HFF-Myc (cell line): ENCODE results near the gene EML6.
A peak's percentile ranks its signal among the peaks of the same experiment; 100 is the strongest.

Experiments
- DNase-seq: peaks from one replicate; pipeline ENCODE4 v3.0.0-alpha.2; 2011; ENCODE audit warnings: low read depth; ENCODE audit errors: extremely low read depth
- H3K4me3 ChIP-seq: replicated peaks from 2 replicates; pipeline ENCODE4 v1.5.1; 2011; ENCODE audit warnings: low read depth, mild to moderate bottlenecking, control low read depth, low read length
- TF ChIP-seq, protein P1 (sequence below): IDR thresholded peaks from 2 replicates; pipeline ENCODE4 v1.5.1; 2012; ENCODE audit warnings: mild to moderate bottlenecking, low read depth, low read length, control low read depth; ENCODE audit errors: missing control alignments

EML6 gene

DNA sequence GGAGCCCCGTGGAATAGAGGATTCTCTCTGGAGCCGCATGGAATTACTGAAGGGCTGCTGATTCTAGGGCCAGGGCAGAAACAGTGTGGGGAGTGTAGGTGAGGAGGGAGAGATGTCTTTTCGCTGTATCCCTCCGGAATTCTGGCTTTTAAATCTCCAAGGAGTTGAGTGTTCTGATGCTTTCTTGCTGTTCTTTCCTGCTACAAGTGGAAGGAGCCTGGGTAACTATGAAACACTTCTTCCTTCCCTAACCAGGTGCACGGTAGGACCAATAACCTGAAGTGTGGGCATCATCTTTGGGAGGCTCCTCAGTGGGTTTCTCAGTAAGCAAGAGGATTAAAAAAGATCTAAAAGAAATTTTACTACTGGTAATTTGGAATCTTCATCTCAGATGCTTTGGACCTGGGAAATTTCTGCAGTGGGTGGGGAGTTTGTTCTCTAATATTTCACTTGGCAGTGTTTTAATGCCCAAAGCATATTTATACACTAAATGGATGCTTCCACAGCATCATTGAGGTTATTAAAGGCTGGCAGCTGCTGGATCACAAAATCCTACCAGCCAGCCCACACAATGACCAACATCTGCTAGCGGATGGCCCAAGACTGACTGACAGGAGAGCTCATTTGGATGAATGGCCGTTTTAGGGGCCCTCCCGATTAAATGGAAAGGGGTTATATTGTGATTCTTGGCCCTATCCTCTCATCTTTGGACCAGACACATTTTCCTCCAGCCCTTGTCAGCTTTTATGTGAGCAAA lies 2.1 kb downstream of the EML6 start:
- peak overlapping the region; percentile 81 for H3K4me3 ChIP-seq
- TF ChIP-seq, protein P1, sequence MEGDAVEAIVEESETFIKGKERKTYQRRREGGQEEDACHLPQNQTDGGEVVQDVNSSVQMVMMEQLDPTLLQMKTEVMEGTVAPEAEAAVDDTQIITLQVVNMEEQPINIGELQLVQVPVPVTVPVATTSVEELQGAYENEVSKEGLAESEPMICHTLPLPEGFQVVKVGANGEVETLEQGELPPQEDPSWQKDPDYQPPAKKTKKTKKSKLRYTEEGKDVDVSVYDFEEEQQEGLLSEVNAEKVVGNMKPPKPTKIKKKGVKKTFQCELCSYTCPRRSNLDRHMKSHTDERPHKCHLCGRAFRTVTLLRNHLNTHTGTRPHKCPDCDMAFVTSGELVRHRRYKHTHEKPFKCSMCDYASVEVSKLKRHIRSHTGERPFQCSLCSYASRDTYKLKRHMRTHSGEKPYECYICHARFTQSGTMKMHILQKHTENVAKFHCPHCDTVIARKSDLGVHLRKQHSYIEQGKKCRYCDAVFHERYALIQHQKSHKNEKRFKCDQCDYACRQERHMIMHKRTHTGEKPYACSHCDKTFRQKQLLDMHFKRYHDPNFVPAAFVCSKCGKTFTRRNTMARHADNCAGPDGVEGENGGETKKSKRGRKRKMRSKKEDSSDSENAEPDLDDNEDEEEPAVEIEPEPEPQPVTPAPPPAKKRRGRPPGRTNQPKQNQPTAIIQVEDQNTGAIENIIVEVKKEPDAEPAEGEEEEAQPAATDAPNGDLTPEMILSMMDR: no peak
- no peak for DNase-seq

DNA sequence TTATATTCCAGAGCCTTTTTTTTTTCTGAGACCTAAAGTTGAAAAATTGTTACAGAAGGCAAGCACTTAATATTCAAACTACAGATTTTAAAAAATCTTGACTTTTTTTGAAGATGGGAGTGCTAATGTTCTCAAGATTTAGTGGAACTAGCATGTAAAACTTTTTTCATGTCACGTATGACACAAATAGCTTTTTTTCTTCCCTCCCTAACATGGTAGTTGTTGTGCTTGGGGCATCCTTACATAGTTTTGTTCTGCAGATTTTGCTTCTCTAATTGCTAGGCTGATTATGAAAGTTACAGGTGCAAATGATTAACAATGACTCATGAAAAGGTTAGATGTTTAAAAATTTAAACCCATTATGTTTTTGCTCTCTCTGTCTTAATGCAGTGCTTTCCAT lies 3.0 kb downstream of the EML6 start:
- DNase-seq: no peak
- TF ChIP-seq, protein P1: no peak
- H3K4me3 ChIP-seq: no peak overlapping the region

DNA sequence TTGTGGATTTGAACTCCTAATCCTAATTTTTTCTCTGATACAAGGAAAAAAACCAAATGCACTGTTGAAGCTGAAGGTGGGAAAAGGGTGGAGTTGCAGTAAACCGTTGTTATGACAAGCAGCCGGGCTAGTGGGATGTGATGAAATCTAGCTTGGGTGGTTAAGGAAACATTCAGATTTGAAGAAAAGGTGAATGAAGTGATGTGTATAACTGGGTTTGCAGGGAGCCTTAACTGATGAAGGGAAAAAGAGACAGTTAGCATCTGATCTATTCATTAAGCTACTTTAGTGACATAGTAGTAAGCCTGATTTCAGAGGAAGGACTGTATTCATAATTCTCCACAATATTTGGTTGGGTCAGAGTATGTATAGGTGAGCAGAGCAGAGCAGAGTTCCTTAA lies 3.5 kb downstream of the EML6 start:
- DNase-seq: no peak
- TF ChIP-seq, protein P1: no peak
- H3K4me3 ChIP-seq: no peak overlapping the region

DNA sequence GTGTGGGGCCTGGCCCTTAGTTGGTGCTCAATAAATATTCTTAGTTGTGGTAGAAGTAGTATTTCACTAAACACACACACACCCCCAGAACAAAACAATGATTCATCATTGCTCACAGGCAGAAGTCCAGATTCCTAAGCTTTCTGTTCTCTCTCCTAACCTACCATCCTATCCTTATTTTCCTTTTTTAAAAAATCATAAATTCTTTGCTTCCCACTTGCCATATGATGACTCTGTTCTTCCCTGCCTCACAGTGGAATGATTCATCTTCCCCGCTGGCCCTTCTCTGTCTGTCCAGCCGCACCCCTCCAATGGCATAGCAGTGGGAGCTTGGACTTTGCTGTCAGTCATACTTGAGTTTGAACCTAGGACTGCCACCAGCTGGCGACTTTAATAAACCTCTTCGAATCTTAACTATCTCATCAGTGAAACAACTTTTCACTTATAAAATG lies 5.2 kb downstream of the EML6 start:
- TF ChIP-seq, protein P1: no peak
- peak; percentile 51 for DNase-seq
- H3K4me3 ChIP-seq: no peak overlapping the region

DNA sequence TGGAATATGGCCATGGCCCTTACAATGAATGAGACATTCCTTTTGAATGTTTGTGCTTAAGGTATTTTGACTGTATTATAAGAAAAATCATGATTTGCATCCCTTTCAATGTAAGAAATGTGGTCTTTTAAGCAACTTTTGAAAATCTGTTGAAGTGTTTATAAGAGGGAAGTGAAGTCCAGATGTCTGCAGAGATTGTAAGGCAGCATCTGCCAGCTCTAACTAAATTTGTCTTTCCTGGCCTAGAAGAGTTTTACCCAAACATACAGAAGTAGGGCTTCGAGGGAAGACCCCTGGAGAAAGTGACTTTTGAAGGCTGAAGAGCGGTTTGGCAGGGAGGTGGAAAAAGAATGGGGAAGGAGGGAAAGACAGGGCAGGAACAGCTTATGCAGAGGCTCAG lies 12.2 kb downstream of the EML6 start:
- DNase-seq: no peak
- TF ChIP-seq, protein P1: no peak
- no peak overlapping the region for H3K4me3 ChIP-seq

DNA sequence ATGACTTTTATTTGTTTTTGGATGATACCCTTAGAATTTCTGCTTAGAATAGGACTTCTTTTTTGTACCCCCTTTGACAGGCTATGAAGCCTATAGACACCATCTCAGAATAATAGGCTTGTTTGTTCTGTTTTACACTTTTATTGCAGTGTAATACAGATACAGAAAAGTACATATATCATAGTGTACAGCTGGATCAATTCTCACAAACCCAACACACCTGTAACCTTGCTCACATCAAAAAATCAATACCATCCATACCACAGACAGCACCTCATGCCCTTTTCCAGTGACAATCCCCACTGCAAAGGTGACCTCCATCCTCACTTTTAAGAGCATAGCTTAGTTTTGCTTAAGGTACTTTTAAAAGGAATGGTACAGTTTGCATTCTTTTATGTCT lies 14.8 kb downstream of the EML6 start:
- no peak for DNase-seq
- no peak overlapping the region for H3K4me3 ChIP-seq
- TF ChIP-seq, protein P1: no peak

DNA sequence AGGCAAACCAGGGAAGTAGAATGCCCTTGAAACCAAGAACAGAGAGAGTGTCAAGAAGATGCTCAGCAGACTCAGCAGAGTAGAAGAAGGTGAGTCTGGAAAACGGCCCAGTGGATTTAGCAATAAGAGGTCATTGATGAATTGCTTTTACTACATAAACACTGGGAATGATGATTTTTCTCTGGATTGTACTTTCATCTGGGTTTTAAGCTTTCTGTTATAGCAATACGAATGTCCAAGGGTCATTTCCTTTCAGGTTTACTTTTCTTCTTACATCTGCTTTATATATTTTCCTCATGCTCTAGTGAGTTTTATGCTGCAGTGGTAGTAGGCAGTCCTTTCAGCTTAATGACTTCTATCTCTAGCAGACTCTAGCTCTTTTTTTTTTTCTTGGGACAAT lies 16.9 kb downstream of the EML6 start:
- no peak for DNase-seq
- TF ChIP-seq, protein P1: no peak
- H3K4me3 ChIP-seq: no peak overlapping the region
